Measurements from ENCODE around the gene TEPSIN.

DNA sequence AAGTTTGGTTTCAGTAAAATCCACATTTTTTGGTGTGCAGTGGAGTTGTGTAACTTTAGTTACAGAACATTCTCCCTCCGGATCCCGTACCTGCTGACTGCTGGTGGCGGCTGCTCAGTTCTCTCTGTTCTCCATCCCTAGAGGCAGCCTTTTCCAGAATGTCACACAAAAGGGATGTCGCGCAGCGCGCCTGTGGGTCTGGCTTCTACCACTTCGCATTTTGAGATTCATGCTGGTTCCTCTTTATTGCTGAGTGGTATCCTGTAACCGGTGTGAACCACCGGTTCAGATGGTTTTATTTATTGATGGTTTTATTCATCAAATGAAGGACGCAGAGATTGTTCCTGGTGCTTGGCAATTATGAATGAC, 15.1 kb downstream of the TEPSIN start:
- TF ChIP-seq, protein P1, sequence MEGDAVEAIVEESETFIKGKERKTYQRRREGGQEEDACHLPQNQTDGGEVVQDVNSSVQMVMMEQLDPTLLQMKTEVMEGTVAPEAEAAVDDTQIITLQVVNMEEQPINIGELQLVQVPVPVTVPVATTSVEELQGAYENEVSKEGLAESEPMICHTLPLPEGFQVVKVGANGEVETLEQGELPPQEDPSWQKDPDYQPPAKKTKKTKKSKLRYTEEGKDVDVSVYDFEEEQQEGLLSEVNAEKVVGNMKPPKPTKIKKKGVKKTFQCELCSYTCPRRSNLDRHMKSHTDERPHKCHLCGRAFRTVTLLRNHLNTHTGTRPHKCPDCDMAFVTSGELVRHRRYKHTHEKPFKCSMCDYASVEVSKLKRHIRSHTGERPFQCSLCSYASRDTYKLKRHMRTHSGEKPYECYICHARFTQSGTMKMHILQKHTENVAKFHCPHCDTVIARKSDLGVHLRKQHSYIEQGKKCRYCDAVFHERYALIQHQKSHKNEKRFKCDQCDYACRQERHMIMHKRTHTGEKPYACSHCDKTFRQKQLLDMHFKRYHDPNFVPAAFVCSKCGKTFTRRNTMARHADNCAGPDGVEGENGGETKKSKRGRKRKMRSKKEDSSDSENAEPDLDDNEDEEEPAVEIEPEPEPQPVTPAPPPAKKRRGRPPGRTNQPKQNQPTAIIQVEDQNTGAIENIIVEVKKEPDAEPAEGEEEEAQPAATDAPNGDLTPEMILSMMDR (IDR thresholded peaks at IDR 0.05) = no peak
- no peak for TF ChIP-seq POLR2A (IDR thresholded peaks at IDR 0.05)
- TF ChIP-seq EP300 (IDR thresholded peaks at IDR 0.05; ENCODE audit: low read depth) = no peak

Measured in transverse colon (tissue), 3 donors.